SK-N-MC (cell line): Measurements from ENCODE around the gene ABTB2.
A peak's percentile ranks its signal among the peaks of the same experiment; 100 is the strongest.

Experiments
- DNase-seq: peaks from one replicate; pipeline ENCODE4 v3.0.0-alpha.2; 2011; ENCODE audit warnings: low read depth, low spot score
- H3K27ac ChIP-seq: fragments of 200-600 bp; sonication (generic); 2 replicates; pipeline ENCODE4 v1.5.1; 2016; ENCODE audit warnings: mixed run types
- H3K36me3 ChIP-seq: fragments of 200-600 bp; sonication (generic); 2 replicates; pipeline ENCODE4 v1.6.1; 2017; ENCODE audit warnings: antibody characterized with exemption, low read length, mixed read lengths; ENCODE audit not compliant: insufficient read depth
- H3K4me3 ChIP-seq: fragments of 200-600 bp; sonication (generic); 2 replicates; pipeline ENCODE4 v1.5.1; 2016
- H3K9ac ChIP-seq: fragments of 200-600 bp; sonication (generic); 2 replicates; pipeline ENCODE4 v1.8.0; 2017; ENCODE audit warnings: mixed run types, mixed read lengths; ENCODE audit not compliant: insufficient read length
- H3K9me3 ChIP-seq: fragments of 200-600 bp; sonication (generic); 2 replicates; pipeline ENCODE4 v1.6.1; 2017; ENCODE audit warnings: low read depth, mild to moderate bottlenecking, antibody characterized with exemption, low read length, moderate library complexity, mixed read lengths
- EZH2 ChIP-seq: fragments of 200-600 bp; sonication (generic); IDR thresholded peaks from one replicate; pipeline ENCODE4 v1.6.1; 2017; ENCODE audit warnings: antibody characterized with exemption
- FOXP2 ChIP-seq: optimal IDR thresholded peaks from 2 replicates; pipeline ENCODE3; 2011; ENCODE audit warnings: mild to moderate bottlenecking, moderate library complexity; ENCODE audit not compliant: insufficient read depth; ENCODE audit errors: extremely low read length, control extremely low read depth
- POLR2AphosphoS5 ChIP-seq: IDR thresholded peaks from 2 replicates; pipeline ENCODE4 v1.6.1; 2012; ENCODE audit warnings: mild to moderate bottlenecking, low read depth, low read length, borderline replicate concordance

The ABTB2 gene

GRCh38 chr11:34198523-34198922 is 159.3 kb downstream of the ABTB2 start:
- H3K36me3 ChIP-seq = peaks cover 40% of the 10 kb centered on the region
- no peak overlapping the region for H3K4me3 ChIP-seq
- no peak overlapping the region for H3K9ac ChIP-seq
- TF ChIP-seq EZH2 = no peak
- no peak for TF ChIP-seq POLR2AphosphoS5
- no peak for TF ChIP-seq FOXP2
- H3K9me3 ChIP-seq = no peaks in the 10 kb centered on the region
- no peak for DNase-seq
- H3K27ac ChIP-seq = no peak overlapping the region

DNA sequence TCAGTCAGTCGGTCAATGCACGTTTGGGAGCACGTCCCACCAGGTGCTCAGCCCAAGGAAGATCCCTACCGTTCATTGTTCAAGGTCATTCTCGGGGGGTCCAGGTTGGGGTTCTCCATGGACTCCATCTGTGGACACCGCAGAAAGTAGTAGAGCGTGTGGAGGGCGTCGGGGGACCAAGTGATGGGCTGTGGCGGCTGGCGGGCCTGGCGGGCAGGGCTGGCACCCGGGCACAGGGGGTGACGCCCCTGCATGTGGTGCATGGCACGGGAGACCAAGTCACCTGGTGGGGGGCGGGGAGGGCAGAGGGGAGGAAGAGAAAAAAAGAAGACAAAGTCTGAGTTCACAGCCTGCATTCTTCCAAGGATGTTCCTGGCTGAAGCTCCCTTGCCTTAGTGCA is 160.6 kb downstream of the ABTB2 start:
- H3K4me3 ChIP-seq = no peak overlapping the region
- no peak overlapping the region for H3K9ac ChIP-seq
- H3K36me3 ChIP-seq = peaks cover 31% of the 10 kb centered on the region
- H3K27ac ChIP-seq = no peak overlapping the region
- no peak for TF ChIP-seq EZH2
- no peak for TF ChIP-seq POLR2AphosphoS5
- no peak for TF ChIP-seq FOXP2
- H3K9me3 ChIP-seq = no peaks in the 10 kb centered on the region
- no peak for DNase-seq

- no peak for TF ChIP-seq EZH2
- no peak for TF ChIP-seq POLR2AphosphoS5
- TF ChIP-seq FOXP2 = no peak
- H3K27ac ChIP-seq = no peak overlapping the region
Observed at GRCh38 chr11:34194576-34195335, 163.1 kb downstream of the ABTB2 start.

GRCh38 chr11:34192481-34193401 is 165.1 kb downstream of the ABTB2 start:
- TF ChIP-seq EZH2 = no peak
- no peak for TF ChIP-seq POLR2AphosphoS5
- TF ChIP-seq FOXP2 = no peak
- no peak for DNase-seq
- Histone ChIP-seq H3K27ac (no peak overlapping the region), H3K4me3 (no peak overlapping the region), H3K9me3 (no peaks in the 10 kb centered on the region), H3K36me3 (peaks cover 23% of the 10 kb centered on the region), H3K9ac (no peak overlapping the region)

More at GRCh38 chr11:34194576-34195335, 163.1 kb downstream of the ABTB2 start:
- no peak overlapping the region for H3K9ac ChIP-seq
- no peaks in the 10 kb centered on the region for H3K9me3 ChIP-seq
- no peak overlapping the region for H3K4me3 ChIP-seq
- DNase-seq = no peak
- peaks cover 27% of the 10 kb centered on the region for H3K36me3 ChIP-seq

- no peak overlapping the region for H3K9ac ChIP-seq
- H3K4me3 ChIP-seq = no peak overlapping the region
- H3K27ac ChIP-seq = no peak overlapping the region
- no peaks in the 10 kb centered on the region for H3K9me3 ChIP-seq
- H3K36me3 ChIP-seq = peaks cover 17% of the 10 kb centered on the region
- DNase-seq = no peak
- TF ChIP-seq EZH2 = no peak
- TF ChIP-seq POLR2AphosphoS5 = no peak
- TF ChIP-seq FOXP2 = no peak
Observed at GRCh38 chr11:34191578-34191977, 166.2 kb downstream of the ABTB2 start.

- H3K9me3 ChIP-seq = no peaks in the 10 kb centered on the region
- TF ChIP-seq POLR2AphosphoS5 (no peak), EZH2 (no peak), FOXP2 (no peak)
- no peak overlapping the region for H3K27ac ChIP-seq
Observed at GRCh38 chr11:34190192-34191139, 167.3 kb downstream of the ABTB2 start.

DNA sequence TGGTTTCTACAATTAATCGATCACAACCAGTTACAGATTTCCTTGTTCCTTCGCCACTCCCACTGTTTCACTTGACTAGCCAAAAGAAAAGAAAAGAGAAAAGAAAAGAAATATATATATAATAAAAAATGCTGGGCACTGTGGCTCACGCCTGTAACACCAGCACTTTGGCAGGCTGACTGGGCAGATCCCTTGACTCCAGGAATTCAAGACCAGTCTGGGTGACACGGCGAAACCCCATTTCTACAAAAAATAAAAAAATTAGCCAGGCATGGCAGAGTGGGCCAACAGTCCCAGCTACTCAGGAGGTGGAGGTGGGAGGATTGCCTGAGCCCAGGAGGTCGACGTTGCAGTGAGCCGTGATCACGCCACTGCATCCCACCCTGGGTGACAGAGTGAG is 168.6 kb downstream of the ABTB2 start:
- DNase-seq = no peak
- H3K4me3 ChIP-seq = no peak overlapping the region
- TF ChIP-seq EZH2 (no peak), FOXP2 (no peak), POLR2AphosphoS5 (no peak)

More at GRCh38 chr11:34190192-34191139, 167.3 kb downstream of the ABTB2 start:
- Histone ChIP-seq H3K36me3 (peaks cover 12% of the 10 kb centered on the region), H3K9ac (no peak overlapping the region), H3K4me3 (no peak overlapping the region)
- no peak for DNase-seq

GRCh38 chr11:34188181-34188580 is 169.6 kb downstream of the ABTB2 start:
- no peak for TF ChIP-seq EZH2
- TF ChIP-seq POLR2AphosphoS5 = no peak
- TF ChIP-seq FOXP2 = no peak
- H3K9ac ChIP-seq = no peak overlapping the region
- peak overlapping the region; percentile 54; the same call in 1 of the 2 replicates for H3K27ac ChIP-seq
- no peaks in the 10 kb centered on the region for H3K9me3 ChIP-seq
- H3K4me3 ChIP-seq = no peak overlapping the region
- no peaks in the 10 kb centered on the region for H3K36me3 ChIP-seq
- DNase-seq = no peak

More for the DNA sequence above, 168.6 kb downstream of the ABTB2 start:
- Histone ChIP-seq H3K9me3 (no peaks in the 10 kb centered on the region), H3K36me3 (peaks cover 5% of the 10 kb centered on the region), H3K9ac (no peak overlapping the region), H3K27ac (no peak overlapping the region)
